ENCODE data around the gene LRRTM4.
A peak's percentile ranks its signal among the peaks of the same experiment; 100 is the strongest.

Gene LRRTM4

GRCh38 chr2:76998704-76999103 is 523.5 kb downstream of the LRRTM4 start:
- no peak for DNase-seq (ENCODE audit: low read depth, low spot score)

- no peak for DNase-seq (ENCODE audit: low read depth, low spot score)
These were observed 524.0 kb downstream of the LRRTM4 start for GRCh38 chr2:76998152-76998551.

- no peak for DNase-seq (ENCODE audit: low read depth, low spot score)
These were observed 524.9 kb downstream of the LRRTM4 start for GRCh38 chr2:76997296-76997695.

- no peak for DNase-seq (ENCODE audit: low read depth, low spot score)
These were observed 536.6 kb downstream of the LRRTM4 start for GRCh38 chr2:76985387-76986136.

GRCh38 chr2:76984359-76984758 is 537.8 kb downstream of the LRRTM4 start:
- DNase-seq (ENCODE audit: low read depth, low spot score), result no peak

GRCh38 chr2:76980067-76980787 is 541.9 kb downstream of the LRRTM4 start:
- no peak for DNase-seq (ENCODE audit: low read depth, low spot score)

- no peak for DNase-seq (ENCODE audit: low read depth, low spot score)
These were observed 544.1 kb downstream of the LRRTM4 start for GRCh38 chr2:76977846-76978727.

GRCh38 chr2:76975752-76976151 is 546.4 kb downstream of the LRRTM4 start:
- DNase-seq (ENCODE audit: low read depth, low spot score), result no peak

- DNase-seq (ENCODE audit: low read depth, low spot score), result no peak
These were observed 548.6 kb downstream of the LRRTM4 start for GRCh38 chr2:76973610-76974009.

- DNase-seq (ENCODE audit: low read depth, low spot score), result no peak
These were observed 556.4 kb downstream of the LRRTM4 start for GRCh38 chr2:76965772-76966171.

GRCh38 chr2:76958749-76959148 is 563.4 kb downstream of the LRRTM4 start:
- peak; percentile 64 for DNase-seq (ENCODE audit: low read depth, low spot score)

- DNase-seq (ENCODE audit: low read depth, low spot score), result peak; percentile 78
These were observed 568.3 kb downstream of the LRRTM4 start for GRCh38 chr2:76953733-76954347.

- no peak for DNase-seq (ENCODE audit: low read depth, low spot score)
These were observed 575.5 kb downstream of the LRRTM4 start for GRCh38 chr2:76946631-76947145.

GRCh38 chr2:76940559-76940958 is 581.6 kb downstream of the LRRTM4 start:
- DNase-seq (ENCODE audit: low read depth, low spot score), result no peak

- no peak for DNase-seq (ENCODE audit: low read depth, low spot score)
These were observed 584.0 kb downstream of the LRRTM4 start for GRCh38 chr2:76938153-76938552.

GRCh38 chr2:76932550-76932949 is 589.6 kb downstream of the LRRTM4 start:
- DNase-seq (ENCODE audit: low read depth, low spot score), result no peak

GRCh38 chr2:76930056-76930744 is 592.0 kb downstream of the LRRTM4 start:
- DNase-seq (ENCODE audit: low read depth, low spot score), result no peak

- DNase-seq (ENCODE audit: low read depth, low spot score), result no peak
These were observed 594.1 kb downstream of the LRRTM4 start for GRCh38 chr2:76928026-76928425.

- no peak for DNase-seq (ENCODE audit: low read depth, low spot score)
These were observed 601.2 kb downstream of the LRRTM4 start for GRCh38 chr2:76921006-76921405.

- no peak for DNase-seq (ENCODE audit: low read depth, low spot score)
These were observed 626.7 kb downstream of the LRRTM4 start for GRCh38 chr2:76895469-76895868.

GRCh38 chr2:76870581-76870980 is 651.6 kb downstream of the LRRTM4 start:
- no peak for DNase-seq (ENCODE audit: low read depth, low spot score)
